NCI-H526 treated with DMSO at 0.1 percent for 48 hours (cell line): Measurements from ENCODE around the gene KRTAP10-5.

Source experiments
- DNase-seq: peaks from one replicate; lab custom pipeline; 2025; lab: John Stamatoyannopoulos, UW

KRTAP10-5 gene

DNA sequence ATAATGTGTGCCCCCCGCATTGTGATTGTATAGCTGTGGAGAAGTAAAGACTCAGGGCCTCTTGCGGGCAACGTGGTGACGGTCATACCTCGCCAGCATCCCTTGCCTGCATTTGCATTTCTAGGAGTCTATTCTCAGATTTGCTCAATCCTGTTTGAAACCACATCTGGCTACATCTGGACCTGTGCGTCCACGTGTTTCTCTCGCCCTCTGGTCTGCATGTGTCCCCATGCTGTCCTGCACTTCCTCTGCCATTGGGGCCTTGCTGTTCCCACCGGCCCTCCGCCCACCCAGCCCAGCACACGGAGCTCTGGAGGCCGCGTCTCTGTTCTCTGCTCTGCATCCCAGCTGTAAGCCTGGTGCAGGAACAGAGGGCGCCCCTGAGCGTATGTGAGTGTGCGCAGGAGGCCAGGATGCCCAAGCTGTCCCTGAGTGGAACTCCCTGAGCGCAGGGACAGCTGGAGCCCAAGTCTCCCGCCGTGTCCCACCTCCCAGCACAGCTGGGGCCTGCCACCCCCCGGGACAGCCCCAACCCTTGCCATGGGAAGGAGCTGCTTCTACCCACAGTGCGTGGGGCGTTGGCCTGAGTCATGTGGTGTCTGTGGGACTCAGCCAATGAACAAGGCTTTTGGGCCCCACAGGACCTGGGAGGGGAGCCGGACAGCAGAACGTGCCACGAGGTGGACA lies 30.7 kb downstream of the KRTAP10-5 start:
- DNase-seq: no peak

DNA sequence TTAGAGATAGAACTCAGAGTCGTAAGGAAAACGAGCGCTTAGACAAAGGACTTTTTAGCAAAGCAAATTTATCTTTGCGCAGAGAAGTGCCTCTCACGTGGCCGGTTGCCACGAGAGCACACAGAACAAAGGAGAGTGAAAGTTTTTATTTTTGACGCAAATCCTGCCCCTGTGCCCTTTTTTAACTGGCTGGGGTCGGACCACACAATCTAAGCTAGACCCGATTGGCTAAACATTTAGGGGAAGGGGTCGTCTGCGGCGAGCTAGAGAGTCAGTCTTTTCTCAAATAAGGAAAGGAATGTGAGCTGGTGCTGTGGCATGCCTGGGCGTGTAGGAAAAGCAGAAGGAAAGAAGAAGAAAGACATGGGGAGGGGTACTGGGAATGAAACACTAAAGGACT lies 31.5 kb downstream of the KRTAP10-5 start:
- DNase-seq: no peak

DNA sequence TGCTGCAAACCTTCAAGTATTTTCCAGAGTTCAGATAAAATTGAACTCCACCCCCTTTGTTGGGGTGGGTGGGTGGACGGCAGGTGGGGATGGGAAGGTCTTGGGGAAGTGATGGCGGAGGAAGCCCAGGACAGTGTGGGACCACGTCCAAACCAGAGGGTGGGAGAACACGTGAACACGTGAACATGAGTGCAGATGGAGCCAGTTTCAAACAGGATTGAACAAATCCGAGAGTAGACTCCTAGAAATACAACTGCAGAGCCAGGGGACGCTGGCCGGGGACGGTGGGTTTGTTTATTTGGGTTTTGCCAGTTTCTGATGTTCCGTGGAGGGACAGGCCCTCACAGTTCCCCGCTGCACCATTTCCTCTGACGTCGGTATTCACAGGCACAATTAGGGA lies 32.0 kb downstream of the KRTAP10-5 start:
- no peak for DNase-seq

DNA sequence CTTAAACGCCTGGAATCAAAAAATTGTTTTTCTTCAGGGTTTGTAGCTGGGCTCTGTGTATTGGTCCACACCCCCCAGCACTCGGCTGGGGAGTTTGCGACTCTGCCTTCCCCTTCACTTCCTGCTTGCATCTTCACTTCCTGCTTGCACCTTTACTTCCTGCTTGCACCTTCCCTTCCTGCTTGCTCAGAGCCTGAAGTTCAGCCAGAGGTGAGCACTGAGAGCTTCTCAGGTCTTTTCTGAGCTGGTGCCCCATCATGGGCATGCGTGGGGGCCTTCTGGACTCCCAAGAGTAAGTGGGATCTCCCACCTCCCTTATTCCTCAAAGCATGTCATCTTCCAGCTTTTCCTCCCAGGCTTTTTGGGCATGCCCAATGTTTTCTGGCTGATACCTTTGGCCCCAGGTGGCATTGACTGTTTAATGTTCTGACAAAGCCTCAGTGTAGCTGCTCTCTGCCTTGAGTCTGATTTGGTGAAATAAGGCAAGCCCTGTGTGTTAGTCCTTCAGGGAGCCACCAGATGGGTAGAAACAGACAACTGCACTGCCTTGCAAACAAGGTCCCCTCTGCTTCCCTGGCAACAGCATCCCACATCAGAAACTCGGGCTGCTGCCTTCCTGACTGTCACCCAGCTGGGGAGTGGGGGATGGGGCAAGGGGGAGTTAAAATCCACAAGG lies 32.6 kb downstream of the KRTAP10-5 start:
- DNase-seq: no peak

DNA sequence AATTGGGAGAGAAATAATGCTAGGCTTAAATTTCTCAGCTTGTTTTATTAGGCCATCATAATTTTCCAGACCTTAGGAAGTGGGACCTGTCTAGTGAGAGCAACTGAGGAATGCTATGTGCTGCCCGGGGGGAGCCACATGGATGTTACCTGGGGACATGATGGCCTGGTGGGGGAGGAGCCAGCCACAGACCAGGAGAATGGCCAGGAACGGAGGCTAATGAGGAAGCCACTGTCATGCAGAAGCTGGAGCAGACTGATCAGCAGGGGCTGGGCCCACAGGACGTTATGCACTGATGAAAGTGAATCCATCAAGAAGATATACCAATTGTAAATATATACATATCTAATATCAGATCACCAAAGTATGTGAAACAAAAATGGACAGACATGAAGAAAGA lies 35.8 kb downstream of the KRTAP10-5 start:
- no peak for DNase-seq

DNA sequence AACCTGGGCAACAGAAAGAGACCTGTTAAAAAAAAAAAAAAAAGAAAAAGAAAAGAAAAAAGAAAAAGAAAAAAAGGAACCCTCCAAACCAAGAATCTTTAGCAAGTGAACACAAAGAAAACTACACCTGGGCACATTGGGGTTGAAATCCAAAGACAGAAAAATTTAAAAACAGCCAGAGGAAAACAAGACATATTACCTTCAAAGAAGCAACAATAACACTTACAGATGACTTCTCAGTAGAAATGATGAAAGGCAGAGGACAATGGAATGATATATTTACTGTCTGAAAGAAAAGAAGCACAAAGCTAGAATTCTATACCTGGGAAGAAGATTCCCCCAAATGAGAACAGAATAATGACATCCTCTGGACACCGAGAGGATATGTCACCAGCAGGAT lies 37.7 kb downstream of the KRTAP10-5 start:
- DNase-seq: no peak

DNA sequence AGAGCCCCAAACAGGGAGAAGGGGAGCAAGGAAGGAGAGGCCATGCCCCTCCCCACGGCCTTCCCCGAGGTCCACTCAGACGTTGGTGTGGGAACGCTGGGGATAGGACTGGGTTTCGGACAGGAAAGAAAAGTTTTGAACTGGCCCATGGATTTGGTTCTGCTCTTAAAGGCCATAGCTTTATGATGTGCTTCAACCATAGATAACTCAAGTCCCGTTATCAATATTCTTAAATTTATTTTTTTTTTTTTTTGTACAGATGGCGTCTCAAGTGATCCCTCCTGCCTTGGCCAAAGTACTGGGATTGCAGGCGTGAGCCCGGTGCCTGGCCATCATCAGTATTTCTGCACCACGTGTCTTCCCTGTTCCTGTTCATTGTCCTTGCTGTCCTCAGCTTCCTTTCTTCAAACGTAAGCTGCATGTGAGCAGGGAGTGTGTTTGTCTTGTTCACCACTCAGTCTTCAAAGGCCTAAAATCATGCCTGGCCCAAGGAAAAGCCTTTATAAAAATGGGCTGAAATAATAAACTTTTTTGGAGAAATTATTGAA lies 39.6 kb downstream of the KRTAP10-5 start:
- DNase-seq: no peak

DNA sequence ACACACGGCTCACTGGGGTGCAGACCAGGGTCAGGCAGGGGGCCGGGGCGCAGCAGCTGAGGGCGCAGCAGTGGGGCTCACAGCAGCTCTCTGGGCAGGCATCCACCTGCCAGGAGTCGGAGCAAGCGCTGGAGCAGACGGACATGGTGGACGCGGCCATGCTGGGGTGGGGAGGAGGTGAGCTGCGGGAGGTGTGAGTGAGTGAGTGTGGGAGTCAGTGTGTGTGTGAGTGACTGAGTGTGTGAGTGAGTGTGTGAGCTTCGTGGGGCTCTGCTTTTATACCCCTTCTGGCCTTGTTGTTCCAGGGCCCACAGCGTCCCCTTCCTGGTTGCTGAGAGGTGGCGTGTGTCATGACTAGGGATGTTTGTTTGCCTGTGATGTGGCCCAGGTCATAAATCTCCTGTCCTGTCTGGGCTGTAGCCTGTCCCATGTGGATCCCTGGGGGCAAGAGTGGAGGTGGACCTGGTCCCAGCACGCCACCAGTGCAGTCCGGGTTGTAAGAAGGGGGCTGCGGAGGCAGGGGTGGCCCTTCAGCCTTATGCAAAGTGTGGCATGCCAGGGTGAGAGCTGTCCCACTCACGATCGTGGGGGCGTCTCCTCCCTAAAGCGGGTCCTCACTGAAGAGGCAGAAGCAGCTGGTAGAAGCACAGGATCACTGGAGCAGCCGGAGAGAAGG lies 40.3 kb downstream of the KRTAP10-5 start, which contains the start of gene KRTAP10-1:
TSS of gene KRTAP10-1 (minus strand) at position 205 of the 676 bp plus-strand sequence. CDS start at position 160, 45 bp downstream.
- DNase-seq: no peak

DNA sequence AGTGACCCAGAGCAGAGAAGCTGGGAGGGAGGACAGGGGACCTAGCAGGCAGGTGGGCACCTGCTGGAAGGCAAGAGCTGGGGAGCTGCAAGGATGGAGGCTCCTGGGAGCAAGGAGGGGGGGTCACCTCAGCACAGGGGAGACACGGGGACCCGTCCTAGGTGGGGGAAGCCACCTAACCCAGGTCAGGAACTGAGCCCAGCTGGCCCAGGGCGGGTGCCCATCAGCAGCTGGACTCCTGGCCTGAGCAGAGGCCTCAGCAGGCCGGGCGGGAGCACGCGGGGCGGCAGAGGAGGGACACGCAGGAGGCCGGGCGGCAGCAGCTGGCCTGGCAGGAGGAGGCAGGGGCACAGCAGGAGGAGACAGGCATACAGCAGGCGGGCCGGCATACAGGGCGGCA lies 41.4 kb downstream of the KRTAP10-5 start:
- no peak for DNase-seq

DNA sequence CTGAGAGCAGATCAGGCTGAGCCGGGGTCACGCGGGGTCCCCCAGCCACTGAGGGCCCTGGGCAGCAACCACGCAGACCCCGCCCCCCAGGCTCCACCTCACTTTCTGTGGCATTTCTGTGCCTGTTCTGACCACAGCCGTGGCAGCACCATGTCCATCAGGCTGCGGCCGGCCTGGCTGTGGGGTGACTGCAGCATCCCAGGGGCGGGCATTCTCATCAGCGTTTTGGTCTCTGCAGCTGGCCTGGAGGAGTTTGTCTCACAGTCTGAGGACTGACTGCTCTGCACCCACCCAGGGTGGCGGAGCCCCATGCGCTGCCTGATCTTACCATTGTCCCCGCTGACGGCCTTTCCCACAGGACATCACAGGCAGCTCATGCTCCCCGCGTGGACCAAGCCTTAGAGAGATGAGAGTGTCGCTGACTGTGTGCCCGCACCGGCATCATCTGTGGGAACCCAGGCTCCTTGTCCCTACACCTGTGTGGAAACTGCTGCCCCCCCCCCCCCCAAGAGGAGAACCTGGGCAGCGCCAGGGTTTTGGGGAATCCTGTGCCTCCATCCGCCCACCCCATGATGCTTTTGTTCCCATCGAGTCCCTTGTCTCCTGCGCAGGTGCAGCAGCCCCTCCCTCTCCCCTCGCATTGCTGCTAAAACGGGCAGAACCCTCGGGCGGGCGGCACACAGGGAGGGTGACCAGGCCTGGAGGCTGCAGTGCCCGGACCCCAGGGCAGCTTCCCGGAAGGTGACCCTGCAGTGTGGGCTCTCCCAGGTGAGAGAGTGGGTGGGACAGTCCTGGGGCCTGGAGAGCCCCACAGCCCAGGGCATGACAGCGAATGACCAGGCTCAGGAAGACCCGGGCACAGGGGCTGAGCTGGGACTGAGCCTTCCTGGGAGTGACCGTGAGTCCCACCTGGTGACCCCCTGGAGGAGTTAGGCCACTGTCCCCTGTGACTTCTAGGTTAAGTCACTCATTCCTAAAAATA lies 42.2 kb downstream of the KRTAP10-5 start:
- no peak for DNase-seq

DNA sequence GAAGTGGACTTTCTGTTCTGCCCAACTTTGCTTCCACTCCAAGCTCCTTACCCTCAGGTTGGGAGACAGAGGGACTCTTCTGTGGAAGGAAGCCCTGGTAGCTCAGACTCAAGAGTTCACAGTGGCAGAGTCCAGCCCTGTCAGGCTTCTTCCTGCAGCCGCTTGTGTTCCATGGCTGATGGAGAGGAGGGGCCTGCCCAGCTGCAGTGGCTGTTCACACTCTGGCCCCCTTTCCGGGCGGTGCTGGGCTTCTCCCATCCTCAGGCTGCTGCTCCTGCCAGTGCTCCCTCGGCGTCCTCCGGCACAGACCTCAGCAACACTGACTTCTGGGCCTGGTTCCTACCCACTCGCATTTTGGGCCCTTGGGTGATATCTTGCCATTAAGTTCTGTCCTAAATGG lies 44.4 kb downstream of the KRTAP10-5 start:
- no peak for DNase-seq

DNA sequence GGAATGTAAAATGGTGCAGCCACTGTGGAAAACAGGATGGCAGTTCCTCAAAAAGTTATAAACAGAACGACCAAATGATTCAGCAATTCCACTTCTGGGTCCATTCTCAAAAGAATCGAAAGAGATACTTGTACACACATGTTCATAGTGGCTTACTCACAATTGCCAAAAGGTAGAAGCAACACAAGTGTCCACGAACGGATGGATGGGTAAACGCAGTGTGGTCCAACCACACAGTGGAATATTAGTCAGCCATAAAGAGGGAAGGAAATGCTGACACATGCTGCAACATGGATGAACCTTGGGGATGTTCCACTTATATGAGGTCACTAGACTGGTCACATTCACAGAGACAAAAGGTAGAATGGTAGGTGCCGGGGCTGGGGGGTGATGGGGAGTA lies 45.7 kb downstream of the KRTAP10-5 start:
- DNase-seq: no peak

DNA sequence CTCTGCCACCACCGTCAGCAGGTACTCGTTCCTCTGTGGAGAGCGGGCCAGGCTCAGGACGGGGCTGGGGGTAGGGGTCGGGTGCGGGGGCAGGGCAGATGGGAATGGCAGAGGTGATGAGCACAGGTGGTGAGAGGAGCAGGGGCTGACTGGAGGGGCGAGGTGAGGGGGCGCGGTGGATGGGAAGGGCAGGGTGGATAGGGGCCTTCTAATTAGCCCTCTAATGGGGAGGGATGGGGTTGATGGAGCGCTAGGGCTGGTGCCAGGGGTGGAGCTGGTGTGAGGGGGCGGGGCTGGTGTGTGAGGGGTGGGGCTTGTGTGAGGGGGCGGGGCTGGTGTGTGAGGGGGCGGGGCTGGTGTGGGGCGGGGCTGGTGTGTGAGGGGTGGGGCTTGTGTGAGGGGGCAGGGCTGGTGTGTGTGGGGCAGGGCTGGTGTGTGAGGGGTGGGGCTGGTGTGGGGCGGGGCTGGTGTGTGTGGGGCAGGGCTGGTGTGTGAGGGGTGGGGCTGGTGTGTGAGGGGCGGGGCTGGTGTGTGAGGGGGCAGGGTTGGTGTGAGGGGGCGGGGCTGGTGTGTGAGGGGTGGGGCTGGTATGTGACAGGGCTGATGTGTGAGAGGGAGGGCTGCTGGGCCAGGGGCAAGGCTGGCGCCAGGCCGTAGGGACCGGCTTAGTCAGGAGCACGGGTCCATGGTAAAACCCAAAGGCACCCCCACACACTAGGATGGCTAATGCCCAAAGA lies 46.3 kb downstream of the KRTAP10-5 start:
- no peak for DNase-seq

DNA sequence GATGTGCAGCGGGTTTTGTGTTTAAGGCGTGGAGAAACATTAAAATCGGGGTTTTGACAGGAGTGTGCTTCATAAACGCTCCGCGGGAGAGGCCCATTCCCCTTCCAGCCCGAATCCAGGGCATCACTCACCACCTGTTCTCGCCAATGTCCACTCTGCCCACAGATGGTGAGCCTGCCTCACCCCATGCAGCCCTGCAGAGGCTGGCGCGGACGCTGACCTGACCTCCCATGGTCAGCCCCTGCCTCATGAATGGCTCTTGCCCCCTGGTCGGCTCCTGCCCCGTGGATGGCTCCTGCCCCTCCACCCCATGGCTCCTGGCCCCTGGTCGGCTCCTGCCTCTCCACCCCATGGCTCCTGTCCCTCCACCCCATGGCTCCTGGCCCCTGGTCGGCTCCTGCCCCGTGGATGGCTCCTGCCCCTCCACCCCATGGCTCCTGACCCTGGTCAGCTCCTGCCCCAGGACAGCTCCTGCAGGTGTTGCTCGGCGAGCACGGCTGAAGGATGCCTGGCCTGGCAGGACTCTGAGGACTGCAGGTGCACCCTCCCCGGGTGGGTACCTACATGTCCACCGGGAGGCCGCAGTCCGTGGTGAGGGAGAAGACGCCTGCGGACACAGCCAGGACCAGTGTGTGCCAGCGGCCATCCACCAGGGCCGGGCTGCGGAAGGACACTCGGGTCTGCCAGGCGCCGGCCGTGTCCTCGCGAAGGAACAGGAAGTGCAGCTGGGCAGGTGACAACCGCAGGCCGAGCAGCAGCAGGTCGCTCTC lies 47.1 kb downstream of the KRTAP10-5 start:
- no peak for DNase-seq

DNA sequence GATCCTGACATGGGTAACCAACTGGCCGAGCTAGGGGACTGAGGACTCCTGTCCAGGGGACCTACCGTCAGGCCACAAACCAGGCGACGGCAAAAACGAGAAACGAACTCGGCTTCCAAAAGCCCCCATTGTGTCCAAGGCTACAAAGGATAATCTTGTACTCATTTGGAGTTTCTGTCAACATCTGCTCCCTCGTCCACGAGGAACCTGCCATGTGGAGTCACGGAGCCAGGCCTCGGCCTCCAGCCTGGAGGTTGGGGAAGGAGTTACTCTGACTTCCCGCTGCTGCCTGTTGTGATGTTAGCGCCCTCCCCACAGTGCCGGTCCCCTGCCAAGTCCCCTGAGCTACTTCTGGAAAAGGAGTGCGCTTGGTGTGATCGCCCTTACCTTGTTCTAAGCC lies 47.7 kb downstream of the KRTAP10-5 start:
- DNase-seq: no peak

DNA sequence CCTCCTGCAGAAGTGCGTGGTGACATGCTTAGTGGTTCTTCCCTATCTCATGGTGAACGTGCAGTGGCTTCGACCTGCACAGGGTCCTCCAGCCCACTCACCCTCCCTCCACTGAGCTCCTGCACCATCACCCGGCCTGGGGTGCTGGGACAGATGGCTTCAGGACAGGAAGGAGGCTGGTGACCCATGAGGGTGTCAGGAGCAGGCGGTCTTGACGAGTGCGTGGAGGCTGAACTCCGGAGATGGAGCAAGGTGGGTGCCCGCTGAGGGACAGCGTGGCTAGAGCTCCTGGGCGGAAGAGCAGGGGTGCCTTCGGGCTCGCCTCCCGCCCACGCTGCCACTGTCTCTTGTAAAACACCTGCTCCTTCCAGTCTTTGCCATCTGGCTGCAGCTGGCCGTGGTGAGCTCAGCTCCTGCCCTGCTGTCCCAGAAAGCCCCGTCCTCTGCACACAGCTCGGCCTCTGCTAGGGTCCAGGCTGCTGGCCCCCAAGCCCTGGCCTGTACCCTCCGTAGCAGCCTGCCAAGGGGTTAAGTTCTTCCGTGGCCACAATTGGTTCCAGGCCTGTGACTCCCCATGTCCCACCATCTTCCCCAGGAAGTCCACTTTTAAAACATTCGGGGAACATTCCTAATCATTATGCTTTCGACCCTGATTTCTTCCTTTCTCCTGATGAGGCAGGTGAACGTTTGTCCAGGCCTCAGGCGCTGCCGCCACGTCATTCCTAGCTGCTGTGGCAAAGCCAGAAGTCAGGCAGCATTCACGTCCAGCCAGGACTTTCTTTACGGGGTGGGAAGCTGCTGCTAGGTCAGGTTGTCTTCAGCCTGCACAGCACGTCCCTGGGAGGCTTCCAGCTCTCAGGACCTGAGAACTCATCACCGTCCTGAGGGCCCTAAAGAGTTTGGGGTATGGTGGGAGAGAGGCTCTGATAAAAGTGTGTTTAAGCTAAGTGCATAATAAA lies 48.5 kb downstream of the KRTAP10-5 start:
- DNase-seq: no peak

DNA sequence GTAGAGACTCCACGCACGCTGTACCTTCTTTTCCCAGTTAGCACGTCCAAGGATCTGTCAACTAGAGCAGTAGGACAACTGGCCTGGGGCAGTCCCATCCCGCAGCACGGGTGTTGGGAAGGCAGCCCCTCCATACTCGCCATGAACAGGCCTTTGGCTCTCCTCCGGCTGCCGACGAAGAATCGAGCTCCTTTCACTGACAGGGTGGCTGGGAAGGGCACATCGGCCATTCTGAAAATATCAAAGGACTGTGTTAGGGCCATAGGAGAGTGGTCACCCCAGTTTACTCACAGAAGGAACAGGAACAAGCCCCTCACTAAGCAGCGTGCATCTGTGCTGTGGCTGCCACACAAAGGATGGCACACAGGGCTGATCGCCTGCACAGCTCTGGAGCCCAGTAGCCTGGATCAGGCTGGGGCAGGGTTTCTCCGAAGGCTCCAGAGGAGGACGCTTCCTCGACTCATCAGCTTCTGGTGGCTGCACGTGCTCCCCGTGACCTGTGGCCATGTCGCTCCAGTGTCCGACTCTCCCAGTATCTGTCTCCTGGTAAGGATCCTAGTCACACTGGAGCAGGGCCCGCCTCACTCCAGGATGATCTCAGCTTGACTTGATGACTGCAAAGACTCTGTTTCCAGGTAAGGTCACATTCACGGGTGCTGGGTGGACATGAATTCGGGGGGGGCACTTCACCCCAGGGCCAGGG lies 49.4 kb downstream of the KRTAP10-5 start:
- DNase-seq: no peak

DNA sequence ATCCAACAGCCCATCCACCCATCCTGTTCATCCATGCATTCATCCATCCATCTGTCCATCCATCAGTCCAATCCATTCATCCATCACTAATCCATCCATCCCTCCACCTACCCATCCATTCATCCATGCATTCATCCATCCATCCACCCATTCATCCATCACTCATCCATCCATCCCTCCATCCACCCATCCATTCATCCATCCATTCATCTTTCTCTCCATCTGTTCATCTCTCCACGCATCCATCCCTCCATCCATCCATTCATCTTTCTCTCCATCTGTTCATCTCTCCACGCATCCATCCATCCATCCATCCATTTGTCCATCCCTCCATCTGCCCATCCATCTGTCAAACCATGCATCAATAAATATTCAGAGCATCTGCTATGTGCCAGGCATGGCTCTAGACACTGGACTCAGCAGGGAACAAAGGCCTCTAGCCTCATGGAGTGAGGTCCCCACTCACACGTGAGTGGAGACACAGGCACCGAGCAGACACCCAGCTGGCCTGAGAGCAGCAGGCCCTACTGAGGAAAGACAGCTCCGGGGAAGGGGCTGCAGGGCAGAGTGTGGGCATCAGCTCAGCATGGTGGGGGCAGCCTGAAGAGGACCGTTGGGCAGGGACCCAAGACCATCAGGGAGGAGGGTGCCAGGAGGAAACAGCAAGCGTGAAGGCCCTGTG lies 50.0 kb downstream of the KRTAP10-5 start:
- DNase-seq: no peak
